GM21619 (cell line): ENCODE results near the gene FXYD4.
"Not testable (repeated sequence)": the region's sequence is repeated elsewhere in the genome, so short reads cannot be mapped to it uniquely, and the experiment has no call there.

Experiments used
- ATAC-seq: cut with Tn5 transposase; IDR thresholded peaks from one replicate; pipeline ENCODE4 v1.9.1; 2021; ENCODE audit not compliant: unreplicated experiment

The FXYD4 gene

DNA sequence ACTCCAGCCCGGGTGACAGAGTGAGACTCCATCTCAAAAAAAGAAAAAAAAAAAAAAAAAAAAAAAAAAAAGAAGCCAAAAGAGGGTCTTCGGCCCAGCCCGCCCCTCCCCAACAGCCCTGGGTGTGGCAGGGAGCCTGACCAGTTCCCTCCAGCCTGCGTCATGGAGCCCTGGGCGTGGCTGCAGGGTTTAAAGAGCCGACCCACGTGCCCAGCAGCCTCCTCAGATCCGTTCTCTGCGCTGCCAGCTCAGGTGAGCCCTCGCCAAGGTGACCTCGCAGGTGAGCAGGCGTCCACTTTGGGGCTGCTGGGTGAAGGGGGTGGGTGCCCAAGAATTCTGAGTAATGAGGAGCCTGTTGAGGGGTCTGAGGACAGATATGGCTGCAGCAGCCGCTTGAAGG is at the start of gene FXYD4:
TSS of gene FXYD4 (plus strand) at position 219 of the 400 bp plus-strand sequence. CDS start 2,111 bp downstream, outside the sequence.
- ATAC-seq = no peak

GRCh38 chr10:43322331-43322730 is 49.1 kb upstream of the FXYD4 start:
- no peak for ATAC-seq

GRCh38 chr10:43322769-43323168 is 48.7 kb upstream of the FXYD4 start:
- peak; percentile 82 for ATAC-seq

DNA sequence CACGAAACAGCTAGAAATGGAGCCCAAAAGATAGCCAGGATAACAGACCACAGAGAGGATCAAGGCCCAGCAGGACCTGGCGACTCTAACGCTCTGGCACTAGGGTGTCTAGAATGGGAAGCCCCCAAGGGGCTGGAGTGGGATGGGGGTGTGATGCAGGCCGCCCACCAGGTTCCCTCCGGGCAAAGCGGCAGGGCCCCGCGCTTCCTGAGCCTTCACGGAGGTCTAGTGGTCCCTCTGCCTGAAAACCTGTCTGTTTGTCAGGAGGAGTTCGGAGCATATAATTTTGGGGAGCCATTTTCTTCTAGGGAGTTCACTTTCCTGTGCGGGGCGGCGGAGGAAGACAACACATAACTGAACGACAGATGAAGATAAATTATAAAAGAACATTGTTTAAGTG is 48.2 kb upstream of the FXYD4 start:
- no peak for ATAC-seq

DNA sequence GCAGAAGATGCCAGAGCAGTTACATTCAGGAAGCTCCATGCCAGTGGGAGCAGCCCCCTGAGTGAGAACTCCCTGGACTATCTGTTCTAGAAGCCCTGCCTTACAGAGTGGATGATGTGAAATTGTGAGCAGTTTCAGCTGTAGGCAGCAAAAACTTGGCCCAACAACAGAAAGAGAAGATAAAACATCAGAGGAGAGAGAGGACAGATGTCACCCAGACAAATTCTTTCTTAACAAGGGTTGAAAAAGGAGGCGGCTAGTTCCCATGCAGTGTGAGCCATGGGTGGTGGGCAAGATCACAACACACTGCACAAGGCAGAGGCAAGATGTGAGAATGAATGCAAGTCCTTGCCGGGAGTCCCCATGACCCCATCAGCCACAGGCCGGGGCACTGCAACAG is 46.6 kb upstream of the FXYD4 start:
- no peak for ATAC-seq

DNA sequence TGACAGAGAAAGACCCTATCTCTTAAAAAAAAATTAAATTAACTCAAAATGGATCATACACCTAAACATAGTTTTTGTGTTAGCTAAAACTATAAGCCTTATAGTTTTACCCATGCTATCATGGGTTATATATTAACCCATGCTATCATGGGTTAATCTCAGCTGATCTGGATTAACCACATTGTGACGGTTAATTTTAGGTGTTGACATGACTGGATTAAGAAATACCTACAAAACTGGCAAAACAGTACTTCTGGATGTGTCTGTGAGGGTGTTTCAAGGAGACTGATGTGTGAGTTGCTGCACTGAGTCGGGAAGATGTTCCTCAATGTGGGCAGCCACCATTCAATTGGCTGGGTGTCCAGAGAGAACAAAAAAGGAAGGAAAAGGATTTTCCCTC is 44.3 kb upstream of the FXYD4 start:
- no peak for ATAC-seq

GRCh38 chr10:43327986-43328385 is 43.5 kb upstream of the FXYD4 start:
- ATAC-seq = no peak

DNA sequence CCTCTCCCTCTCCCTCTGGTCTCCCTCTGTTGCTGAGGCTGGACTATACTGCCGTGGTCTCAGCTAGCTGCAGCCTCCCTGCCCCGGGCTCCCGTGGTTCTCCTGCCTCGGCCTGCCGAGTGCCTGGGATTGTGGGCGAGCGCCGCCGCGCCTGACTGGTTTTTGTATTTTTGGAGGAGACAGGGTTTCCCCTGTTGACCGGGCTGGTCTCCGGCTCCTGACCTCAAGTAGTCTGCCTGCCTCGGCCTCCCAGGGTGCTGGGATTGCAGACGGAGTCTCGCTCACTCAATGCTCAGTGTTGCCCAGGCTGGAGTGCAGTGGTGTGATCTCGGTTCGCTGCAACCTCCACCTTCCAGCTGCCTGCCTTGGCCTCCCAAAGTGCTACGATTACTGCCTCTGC is 42.6 kb upstream of the FXYD4 start:
- not testable (repeated sequence) for ATAC-seq

DNA sequence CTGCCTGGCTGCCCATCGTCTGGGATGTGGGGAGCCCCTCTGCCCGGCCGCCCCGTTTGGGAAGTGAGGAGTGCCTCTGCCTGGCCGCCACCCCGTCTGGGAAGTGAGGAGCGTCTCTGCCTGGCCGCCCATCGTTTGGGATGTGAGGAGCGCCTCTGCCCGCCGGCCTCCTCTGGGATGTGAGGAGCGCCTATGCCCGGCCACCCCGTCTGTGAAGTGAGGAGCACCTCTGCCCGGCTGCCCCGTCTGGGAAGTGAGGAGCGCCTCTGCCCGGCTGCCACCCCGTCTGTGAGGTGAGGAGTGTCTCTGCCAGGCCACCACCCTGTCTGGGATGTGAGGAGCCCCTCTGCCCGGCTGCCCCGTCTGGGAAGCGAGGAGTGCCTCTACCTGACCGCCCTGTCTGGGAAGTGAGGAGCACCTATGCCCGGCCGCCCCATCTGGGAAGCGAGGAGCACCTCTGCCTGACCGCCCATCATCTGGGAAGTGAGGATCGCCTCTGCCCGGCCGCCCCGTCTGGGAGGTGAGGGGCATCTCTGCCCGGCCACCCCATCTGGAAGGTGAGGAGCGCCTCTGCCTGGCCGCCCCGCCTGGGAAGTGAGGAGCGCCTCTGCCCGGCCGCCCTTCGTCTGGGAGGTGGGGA is 42.1 kb upstream of the FXYD4 start:
- ATAC-seq = not testable (repeated sequence)

DNA sequence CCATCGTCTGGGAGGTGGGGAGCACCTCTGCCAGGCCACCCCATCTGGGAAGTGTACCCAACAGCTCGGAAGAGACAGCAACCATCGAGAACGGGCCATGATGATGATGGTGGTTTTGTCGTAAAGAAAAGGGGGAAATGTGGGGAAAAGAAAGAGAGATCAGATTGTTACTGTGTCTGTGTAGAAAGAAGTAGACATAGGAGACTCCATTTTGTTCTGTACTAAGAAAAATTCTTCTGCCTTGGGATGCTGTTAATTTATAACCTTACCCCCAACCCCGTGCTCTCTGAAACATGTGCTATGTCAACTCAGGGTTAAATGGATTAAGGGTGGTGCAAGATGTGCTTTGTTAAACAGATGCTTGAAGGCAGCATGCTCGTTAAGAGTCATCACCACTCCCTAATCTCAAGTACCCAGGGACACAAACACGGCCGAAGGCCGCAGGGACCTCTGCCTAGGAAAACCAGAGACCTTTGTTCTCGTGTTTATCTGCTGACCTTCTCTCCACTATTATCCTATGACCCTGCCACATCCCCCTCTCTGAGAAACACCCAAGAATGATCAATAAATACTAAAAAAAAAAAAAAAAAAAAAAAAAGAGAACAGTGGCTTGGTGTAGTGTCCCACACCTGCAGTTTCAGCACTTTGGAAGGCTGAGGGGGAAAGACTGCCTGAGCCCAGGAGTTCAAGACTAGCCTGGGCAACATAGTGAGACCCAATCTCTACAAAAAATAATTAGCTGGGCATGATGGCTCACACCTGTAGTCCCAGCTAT is 41.2 kb upstream of the FXYD4 start:
- ATAC-seq = not testable (repeated sequence)

- ATAC-seq = not testable (repeated sequence)
Observed at GRCh38 chr10:43330824-43331127, 40.7 kb upstream of the FXYD4 start.

DNA sequence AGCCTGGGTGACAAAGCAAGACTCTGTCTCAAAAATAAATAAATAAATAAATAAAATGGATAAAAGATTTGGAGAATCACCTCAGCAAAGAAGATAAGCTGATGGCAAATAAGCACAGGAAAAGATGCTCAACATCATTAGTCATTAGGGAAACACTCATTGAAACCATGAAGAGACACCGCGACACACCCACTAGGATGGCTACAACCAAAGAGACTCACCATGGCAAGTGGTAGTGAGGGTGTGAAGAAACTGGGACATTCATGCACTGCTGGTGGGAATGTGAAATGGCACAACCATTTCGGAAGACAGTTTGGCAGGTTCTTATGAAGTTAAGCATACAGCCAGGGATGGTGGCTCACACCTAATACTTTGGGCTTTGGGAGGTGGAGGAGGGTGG is 37.8 kb upstream of the FXYD4 start:
- ATAC-seq = no peak

DNA sequence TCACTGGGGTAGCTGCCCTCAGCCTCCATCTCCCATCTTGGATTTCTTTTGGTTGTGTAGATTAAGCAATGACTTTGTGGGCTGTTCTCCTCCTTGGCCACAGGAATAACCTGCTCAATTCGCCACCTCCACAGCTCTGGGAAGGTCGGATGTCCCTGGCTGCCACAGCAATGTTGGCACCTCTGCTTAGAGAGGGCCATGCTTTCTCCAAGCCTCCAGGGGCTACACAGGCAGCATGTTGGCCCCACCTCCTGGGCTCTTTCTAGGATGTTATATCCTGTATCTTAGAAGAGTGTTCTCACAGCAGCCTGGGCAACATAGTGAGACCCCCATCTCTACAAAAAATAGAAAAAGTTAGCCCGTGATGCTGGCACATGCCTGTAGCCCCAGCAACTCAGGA is 35.4 kb upstream of the FXYD4 start:
- no peak for ATAC-seq

DNA sequence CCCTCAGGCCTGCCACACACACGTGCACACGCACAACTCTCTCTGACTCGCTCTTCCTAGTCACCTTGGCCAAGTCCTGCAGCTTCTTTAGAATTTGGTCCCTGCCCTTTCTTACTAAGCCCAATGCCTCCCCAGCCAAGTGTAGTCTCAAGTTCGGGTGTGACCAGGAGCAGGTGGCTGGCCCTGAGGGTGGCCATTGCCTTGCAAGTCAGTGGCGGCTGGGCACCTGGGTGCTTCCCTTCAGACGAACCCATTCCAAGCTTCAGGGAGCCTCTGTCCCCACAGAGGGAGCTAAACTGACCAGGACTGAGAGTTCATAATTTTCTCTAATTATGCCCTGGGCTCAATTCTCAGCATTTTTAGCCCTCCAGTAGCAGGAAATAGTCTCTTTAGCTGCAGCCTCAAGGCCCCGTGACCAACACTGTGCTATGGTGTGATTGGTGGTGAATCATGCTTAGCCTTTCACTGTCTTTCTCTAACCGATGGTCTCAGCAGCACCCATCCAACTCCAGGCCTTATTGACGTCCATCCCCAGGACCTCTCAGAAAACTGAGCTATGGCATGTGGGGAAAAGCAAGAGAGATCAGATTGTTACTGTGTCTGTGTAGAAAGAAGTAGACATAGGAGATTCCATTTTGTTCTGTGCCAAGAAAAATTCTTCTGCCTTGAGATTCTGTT is 34.7 kb upstream of the FXYD4 start:
- ATAC-seq = no peak

GRCh38 chr10:43337536-43337935 is 33.9 kb upstream of the FXYD4 start:
- not testable (repeated sequence) for ATAC-seq

DNA sequence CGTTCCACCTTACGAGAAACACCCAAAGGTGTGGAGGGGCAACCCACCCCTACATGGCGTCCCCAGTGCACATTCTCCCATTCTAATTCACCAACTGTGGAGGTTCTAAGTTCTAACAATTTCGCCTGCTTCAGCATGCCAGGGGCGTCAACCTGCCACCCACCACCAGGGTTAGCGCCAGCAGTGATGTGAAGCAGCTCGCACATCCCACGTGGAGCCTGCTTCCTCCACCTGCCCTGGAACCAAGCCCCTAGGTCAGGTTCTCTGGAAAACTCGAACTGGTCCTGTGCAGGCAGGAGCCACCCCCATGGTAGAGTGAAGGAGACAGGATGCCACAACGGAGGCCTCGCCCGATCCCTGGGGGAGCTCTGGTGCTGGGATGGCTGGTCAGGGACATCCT is 33.3 kb upstream of the FXYD4 start:
- no peak for ATAC-seq

DNA sequence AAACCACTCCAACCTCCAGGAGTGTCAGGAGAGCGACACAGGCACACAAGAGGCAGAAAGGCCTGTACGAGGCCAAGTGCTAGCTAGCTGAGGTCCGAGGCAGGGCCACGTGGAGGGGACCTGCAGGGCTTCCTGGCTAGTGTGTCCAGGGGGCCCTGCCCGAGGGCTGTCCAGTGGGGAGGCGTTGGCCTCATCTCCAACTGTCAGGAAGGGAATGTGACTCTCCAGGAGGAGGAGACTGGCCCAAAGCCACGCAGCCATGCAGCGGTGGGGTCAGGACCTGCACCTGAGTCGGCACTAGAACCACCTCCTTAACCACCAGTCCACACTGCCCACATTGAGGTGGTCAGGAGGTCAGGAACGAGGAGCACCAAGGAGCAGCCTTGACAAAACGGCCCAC is 32.3 kb upstream of the FXYD4 start:
- no peak for ATAC-seq

DNA sequence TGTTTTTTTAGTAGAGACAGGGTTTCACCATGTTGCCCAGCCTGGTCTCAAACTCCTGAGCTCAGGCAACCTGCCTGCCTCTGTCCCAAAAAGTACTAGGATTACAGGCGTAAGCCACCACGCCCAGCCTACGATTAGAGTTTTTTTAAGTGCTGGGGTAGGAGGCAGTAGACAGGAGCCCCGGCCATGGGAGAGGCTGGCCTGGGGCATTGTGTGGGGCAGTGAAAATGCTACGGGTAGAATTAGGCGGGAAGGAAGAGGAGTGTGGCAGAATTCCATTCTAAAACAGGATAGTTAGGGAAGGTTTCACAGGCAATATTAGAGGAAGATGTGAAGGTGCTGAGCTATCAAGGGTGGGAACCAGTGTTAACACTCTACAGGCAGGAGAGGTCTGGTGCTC is 31.3 kb upstream of the FXYD4 start:
- ATAC-seq = no peak

GRCh38 chr10:43340619-43341018 is 30.8 kb upstream of the FXYD4 start:
- no peak for ATAC-seq

- no peak for ATAC-seq
Observed at GRCh38 chr10:43341450-43341849, 30.0 kb upstream of the FXYD4 start.

DNA sequence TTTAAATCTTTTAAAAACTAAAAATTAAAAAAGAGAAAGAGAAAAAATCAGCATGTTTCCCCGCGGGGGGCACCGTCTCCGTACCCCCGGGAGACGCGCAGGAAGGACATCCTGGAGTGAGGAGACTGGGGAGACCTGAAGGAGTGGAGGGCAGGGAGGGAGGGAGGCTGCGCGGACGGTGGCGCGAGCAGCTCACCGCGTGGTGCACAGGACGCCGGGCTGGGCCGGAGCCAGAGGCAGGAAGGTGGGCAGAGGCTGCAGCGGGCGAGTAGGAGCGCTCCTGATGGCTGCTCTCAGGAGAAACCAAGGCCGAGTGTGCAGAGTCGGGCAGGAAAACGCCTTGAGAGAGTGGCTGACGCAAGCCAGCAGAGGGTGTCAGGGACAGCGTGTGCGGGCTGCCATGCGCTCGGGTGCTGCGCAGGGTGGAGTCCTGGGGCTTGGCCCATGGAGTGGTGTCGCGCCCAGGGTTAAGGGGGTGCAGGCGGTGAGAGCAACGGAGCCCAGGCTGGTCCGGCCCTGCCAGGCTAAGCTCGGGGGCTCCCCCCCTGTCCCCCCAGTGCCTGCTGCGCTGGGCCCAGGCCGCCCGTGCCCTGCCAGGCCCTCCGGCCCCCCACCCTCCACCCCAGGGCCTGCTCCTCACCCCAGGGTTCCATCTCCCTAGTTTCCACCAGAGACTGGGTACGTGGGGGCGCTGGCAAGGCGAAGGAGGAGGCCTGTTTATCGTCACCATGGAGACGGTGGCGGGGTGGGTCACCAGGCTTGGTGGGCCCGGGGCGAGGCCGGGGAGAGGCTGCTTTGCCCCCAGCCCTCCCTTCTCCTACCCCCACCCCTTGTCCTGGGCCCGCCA is 28.9 kb upstream of the FXYD4 start:
- no peak for ATAC-seq
